GM12891 (cell line): ENCODE results near the gene ASNSD1.
"Not testable (repeated sequence)": the region's sequence is repeated elsewhere in the genome, so short reads cannot be mapped to it uniquely, and the experiment has no call there.

ENCODE experiments used
- DNase-seq: peaks from one replicate; pipeline ENCODE4 v3.0.0; 2011; ENCODE audit warnings: low spot score; ENCODE audit not compliant: insufficient read length
- FAIRE-seq: peaks from 2 replicates; lab custom pipeline; 2011; peaks lifted over from hg19 to GRCh38; lab: Jason Lieb, UNC
- PAX5 ChIP-seq: IDR thresholded peaks from 2 replicates; pipeline ENCODE4 v1.6.1; 2011; ENCODE audit warnings: low read length, moderate library complexity, mild to moderate bottlenecking; ENCODE audit not compliant: insufficient read depth, severe bottlenecking
- POLR2A ChIP-seq: IDR thresholded peaks from 2 replicates; pipeline ENCODE4 v1.6.1; 2011; ENCODE audit warnings: low read depth, low read length, control low read depth
- POLR2AphosphoS5 ChIP-seq: IDR thresholded peaks from 2 replicates; pipeline ENCODE4 v1.6.1; 2011; ENCODE audit warnings: low read depth, low read length, control low read depth
- POU2F2 ChIP-seq: IDR thresholded peaks from 2 replicates; pipeline ENCODE4 v1.6.1; 2011; ENCODE audit warnings: low read depth, mild to moderate bottlenecking, control low read depth, low read length, moderate library complexity
- SPI1 ChIP-seq: IDR thresholded peaks from 2 replicates; pipeline ENCODE4 v1.6.1; 2011; ENCODE audit warnings: low read depth, low read length, control low read depth
- TAF1 ChIP-seq: IDR thresholded peaks from 2 replicates; pipeline ENCODE4 v1.6.1; 2011; ENCODE audit warnings: low read depth, low read length, control low read depth

The ASNSD1 gene

DNA sequence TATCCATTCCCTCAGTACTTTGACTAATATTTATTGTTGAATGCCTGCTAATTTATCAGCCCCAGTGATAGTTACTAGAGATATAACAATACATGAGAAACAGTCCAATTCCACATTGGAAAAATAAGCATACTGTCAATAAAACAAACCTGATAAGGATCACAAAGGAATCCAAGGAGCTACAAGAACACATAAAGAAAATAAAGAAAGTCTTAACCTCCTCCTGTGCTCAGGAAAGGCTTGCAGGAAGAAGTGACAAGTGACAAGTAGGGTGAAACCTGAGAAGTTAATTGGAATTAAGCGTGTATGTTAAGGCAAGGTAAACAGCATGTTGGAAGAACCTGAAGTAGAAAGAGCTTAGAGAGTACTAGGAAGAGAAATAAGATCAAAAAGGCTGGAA is 20.3 kb upstream of the ASNSD1 start:
- FAIRE-seq (no peak), DNase-seq (no peak)
- no peak for TF ChIP-seq POLR2A
- no peak for TF ChIP-seq TAF1
- TF ChIP-seq PAX5, result no peak
- no peak for TF ChIP-seq POU2F2
- TF ChIP-seq POLR2AphosphoS5, result no peak
- no peak for TF ChIP-seq SPI1

DNA sequence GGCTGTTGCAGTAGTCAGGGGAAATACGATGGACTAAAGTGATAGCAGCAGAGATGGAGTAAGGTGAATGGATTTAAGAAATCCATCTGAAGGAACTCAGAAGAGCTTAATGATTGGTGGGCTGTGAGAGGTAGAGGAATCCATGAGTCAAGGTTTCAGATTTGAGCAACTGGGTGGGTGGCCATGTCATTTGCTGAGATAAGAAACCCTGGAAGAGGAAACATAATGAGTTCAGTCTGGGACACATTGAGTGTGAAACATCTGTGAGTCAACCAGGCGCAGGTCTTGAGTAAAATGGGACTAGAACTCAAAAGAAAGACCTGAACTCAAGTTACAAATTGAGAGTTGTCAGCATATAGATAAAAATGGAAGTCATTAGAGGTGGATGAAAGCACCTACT is 19.7 kb upstream of the ASNSD1 start:
- no peak for TF ChIP-seq POLR2AphosphoS5
- no peak for TF ChIP-seq SPI1
- TF ChIP-seq POLR2A, result no peak
- no peak for TF ChIP-seq PAX5
- no peak for TF ChIP-seq TAF1
- no peak for TF ChIP-seq POU2F2
- no peak for FAIRE-seq
- no peak for DNase-seq

DNA sequence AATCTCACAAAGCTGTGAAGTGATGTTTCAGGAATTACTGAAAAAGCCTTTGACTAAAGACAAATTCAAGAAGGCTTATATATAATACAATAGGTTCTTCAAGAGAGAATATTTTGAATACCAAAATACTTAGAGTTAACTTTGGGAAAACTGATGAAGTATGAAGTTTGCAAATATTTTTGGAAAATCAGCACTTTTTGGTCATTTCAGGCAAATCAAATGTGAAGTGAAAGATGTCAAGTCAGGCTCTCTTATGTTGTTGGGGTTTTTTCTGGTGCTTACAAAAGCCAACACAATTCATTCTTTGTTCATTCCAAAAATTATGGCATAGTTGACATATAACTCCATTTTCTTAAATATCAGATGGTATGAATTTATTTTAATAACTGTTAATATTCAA is 14.7 kb upstream of the ASNSD1 start:
- DNase-seq (no peak), FAIRE-seq (no peak)
- no peak for TF ChIP-seq POLR2AphosphoS5

DNA sequence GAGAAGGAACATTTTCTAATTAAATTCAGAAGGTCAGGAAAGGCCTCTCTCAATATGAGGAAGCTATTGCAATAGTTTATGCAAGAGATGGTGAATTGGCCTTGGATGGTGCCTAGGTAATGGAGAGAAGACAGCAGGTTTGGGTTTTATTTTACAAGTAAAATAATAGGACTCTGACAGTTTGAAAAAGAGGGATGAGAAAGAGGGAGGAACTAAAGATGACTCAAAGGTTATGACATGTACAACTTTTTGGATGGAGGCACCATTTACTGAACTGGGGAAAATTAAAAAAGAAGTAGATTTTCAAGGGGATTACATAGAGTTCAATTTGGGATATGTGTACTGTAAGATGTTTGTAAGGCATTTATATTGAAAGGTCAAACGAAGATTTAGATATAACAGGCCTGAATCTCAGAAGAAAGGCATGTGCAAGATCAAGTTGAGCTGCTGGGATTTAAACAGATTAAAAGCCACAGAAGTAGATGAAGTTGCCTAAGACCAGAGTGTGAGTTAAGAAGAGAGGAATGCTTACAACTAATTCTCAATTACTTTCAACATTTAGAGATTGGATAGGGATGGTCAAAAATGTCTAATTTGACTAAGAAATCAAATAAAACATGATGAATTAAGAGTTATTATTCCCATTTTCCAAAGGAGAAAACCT is 12.3 kb upstream of the ASNSD1 start:
- no peak for TF ChIP-seq POLR2A
- no peak for TF ChIP-seq POU2F2
- no peak for TF ChIP-seq SPI1
- no peak for TF ChIP-seq POLR2AphosphoS5
- TF ChIP-seq TAF1, result no peak
- no peak for TF ChIP-seq PAX5
- no peak for FAIRE-seq

DNA sequence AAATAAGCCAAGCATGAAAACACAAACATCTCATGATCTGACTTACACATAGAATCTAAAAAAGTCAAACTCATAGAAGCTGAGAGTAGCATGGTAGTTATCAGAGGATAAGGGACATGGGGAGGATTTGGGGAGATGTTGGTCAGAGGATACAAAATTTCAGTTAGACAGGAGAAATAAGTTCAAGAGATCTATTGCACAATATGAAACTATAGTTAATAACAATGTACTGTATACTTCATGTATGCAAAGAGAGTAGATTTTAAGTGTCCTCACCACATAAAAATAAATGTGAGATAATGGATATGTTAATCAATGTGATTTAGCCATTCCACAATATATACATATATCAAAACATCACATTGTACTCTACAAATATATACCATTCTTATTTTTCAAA is 10.0 kb upstream of the ASNSD1 start:
- FAIRE-seq (no peak), DNase-seq (no peak)
- no peak for TF ChIP-seq POU2F2
- no peak for TF ChIP-seq SPI1
- TF ChIP-seq POLR2AphosphoS5, result no peak
- no peak for TF ChIP-seq PAX5
- TF ChIP-seq TAF1, result no peak
- no peak for TF ChIP-seq POLR2A

More for the DNA sequence above, 12.3 kb upstream of the ASNSD1 start:
- no peak for DNase-seq

DNA sequence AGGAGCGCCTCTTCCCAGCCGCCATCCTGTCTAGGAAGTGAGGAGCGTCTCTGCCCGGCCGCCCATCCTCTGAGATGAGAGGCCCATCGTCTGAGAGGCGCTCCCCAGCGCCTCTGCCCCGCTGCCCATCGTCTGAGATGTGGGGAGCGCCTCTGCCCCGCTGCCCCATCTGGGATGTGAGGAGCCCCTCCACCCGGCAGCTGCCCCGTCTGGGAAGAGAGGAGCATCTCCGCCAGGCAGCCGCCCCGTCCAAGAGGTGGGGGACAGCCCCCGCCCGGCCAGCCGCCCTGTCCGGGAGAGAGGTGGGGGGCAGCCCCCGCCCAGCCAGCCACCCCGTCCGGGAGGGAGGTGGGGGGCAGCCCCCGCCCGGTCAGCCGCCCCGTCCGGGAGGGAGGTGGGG is 7.8 kb upstream of the ASNSD1 start:
- not testable (repeated sequence) for FAIRE-seq, DNase-seq

DNA sequence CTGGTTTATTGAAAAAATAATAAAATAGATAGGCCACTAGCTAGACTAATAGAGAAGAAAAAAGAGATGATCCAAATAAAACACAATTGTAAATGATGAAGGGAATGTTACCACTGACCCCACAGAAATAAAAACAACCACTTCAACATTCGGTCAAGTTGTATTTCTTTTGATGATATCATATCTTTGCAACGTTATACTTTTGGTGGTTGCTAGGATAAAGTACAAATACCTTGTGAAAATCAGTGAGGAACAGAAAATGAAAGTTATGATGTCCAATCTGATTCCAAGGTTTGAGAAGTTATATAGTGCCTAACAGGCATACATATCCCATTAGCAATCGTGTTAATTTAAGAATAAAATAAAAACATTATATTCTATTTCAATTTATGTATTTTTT is 6.6 kb upstream of the ASNSD1 start:
- TF ChIP-seq POLR2A (no peak), POLR2AphosphoS5 (no peak), TAF1 (no peak), PAX5 (no peak), SPI1 (no peak), POU2F2 (no peak)
- DNase-seq (no peak), FAIRE-seq (no peak)

DNA sequence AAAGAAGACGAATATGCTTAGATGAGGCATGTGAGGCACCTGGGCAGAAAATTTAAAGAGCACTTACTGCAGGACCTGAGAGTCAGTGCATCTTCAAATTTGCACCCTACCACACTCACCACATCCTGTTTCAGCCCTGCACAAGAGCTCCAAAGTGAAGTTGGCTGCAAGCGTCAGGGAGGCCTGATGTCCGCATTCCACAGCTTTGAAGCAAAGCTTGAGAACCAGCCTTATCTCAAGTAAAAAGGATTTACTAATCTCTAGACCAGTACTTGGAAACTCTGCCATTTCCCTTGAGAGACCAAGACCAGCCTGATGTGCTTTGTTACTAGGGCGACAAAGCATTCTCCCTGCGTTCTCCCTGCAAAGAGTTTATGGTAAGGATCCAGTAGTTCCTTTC is 3.4 kb upstream of the ASNSD1 start:
- peak; percentile 86 for FAIRE-seq
- DNase-seq, result peak; percentile 23
- TF ChIP-seq POLR2A (no peak), SPI1 (peak; percentile 39; the same call in 1 of the 2 replicates)

DNA sequence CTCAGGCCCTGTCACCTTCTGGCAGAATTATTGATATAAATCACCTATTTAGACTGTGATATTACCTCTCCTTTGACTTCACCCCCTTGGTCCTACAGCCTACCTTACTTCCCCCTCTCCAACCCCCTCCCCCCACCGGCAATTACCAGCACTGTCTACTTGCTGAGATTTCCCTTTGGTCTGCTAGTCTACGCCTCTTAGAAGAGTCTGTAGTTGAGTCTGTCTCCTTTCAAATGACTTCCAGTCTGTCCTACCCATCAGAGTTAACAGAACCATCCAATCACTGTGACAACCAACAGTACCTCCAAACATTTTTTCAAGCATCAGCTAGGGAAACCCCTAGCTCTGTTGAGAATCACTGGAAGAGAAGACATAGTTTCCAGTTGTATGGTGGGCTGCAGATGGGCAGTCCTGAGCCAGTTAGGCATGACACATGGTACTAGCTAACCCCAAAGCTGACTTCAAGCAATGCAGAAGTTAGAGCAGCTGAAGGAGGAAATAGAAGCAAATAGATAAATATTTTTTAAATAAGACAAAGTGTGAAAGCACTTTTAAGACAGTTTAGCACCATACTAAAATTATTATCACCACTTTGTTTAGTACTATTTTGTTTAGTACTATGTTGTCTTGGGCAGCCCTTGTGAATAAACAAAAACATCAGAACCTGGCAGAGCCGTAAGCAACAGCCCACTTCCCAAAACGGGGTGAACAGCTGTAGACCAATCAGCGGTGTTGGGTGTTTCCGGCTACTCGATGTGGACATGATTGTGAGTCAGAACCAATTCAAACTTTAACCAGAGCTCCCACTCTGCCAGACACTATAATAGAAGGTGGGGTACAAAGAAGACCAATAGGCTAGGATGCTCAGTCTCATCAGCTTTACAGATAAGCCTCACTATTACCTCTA is 2.7 kb upstream of the ASNSD1 start:
- peak; percentile 85 for FAIRE-seq
- no peak for TF ChIP-seq POU2F2
- peak; percentile 59 for TF ChIP-seq SPI1
- DNase-seq, result no peak

DNA sequence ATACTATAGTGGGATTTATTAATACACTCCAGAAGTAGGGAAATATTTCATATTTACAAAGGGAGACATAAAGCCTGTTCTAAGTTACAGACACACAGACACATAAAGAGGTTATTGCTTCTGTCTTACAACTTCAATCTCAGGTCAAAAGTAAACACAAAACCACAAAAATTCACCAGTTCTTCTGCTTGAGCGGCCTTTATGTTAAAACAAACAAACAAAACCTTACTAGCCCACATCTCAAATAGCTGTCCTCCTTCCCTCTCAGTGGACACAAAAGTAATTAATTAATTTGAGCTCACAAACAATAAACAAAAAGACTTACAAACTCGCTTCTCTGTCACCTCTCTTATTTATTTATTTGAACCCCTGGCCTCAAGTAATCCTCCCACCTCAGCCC is 1.5 kb upstream of the ASNSD1 start:
- no peak for FAIRE-seq
- no peak for DNase-seq
- TF ChIP-seq POLR2A (no peak), POU2F2 (no peak), PAX5 (no peak), TAF1 (no peak)
